Natural killer cell (primary cell): ENCODE data around the gene GTF3C2. TPM values are rescaled to one million over a fixed set of nuclear protein-coding genes. Genes with fewer than 3 reads are reported as not detected.

Experiments used
- ATAC-seq, 3 donors: fragments of 150-1000 bp in 2 of 3; fragments of 200-7000 bp in 1 of 3; cut with Tn5 transposase; 1 replicate in 1 of 3; 2 replicates in 2 of 3; pipeline ENCODE4 v1.10.0; 2021; ENCODE audit warnings: mild to moderate bottlenecking in 2 of 3, moderate library complexity in 2 of 3
- DNase-seq, 2 donors: peaks; one replicate each; pipeline versions ENCODE4 v3.0.0 to v3.0.0-alpha.2; 2013 to 2021; ENCODE audit warnings: mixed read lengths in 1 of 2
- H3K27ac ChIP-seq: one replicate; pipeline ENCODE4 v1.5.1; 2013; ENCODE audit warnings: mild to moderate bottlenecking, low read length
- H3K27me3 ChIP-seq: one replicate; pipeline ENCODE4 v1.6.1; 2013; ENCODE audit warnings: low read length; ENCODE audit not compliant: control insufficient read depth, insufficient read depth
- H3K36me3 ChIP-seq: one replicate; pipeline ENCODE4 v1.6.1; 2013; ENCODE audit warnings: low read length; ENCODE audit not compliant: control insufficient read depth, insufficient read depth
- H3K4me1 ChIP-seq: one replicate; pipeline ENCODE4 v1.6.1; 2013; ENCODE audit warnings: low read length; ENCODE audit not compliant: control insufficient read depth, insufficient read depth
- H3K4me3 ChIP-seq: one replicate; pipeline ENCODE4 v1.5.1; 2013; ENCODE audit warnings: low read length
- H3K9me3 ChIP-seq: one replicate; pipeline ENCODE4 v1.6.1; 2013; ENCODE audit warnings: low read length; ENCODE audit not compliant: control insufficient read depth, insufficient read depth
- H3K27ac Mint-ChIP-seq, 2 donors: one replicate each; pipeline ENCODE4 v1.8.0; 2022; ENCODE audit warnings: mild to moderate bottlenecking in 2 of 2, mixed read lengths in 2 of 2, moderate library complexity in 1 of 2
- H3K27me3 Mint-ChIP-seq, 2 donors: one replicate each; pipeline ENCODE4 v1.8.0; 2022; ENCODE audit warnings: low read depth in 2 of 2, mixed read lengths in 2 of 2
- H3K36me3 Mint-ChIP-seq: one replicate; pipeline ENCODE4 v1.8.0; 2022; ENCODE audit warnings: mixed read lengths
- H3K4me1 Mint-ChIP-seq, 2 donors: one replicate each; pipeline ENCODE4 v1.8.0; 2022; ENCODE audit warnings: mixed read lengths in 2 of 2
- H3K4me3 Mint-ChIP-seq: one replicate; pipeline ENCODE4 v1.8.0; 2022; ENCODE audit warnings: mild to moderate bottlenecking, moderate library complexity, mixed read lengths
- H3K9me3 Mint-ChIP-seq, 2 donors: one replicate each; pipeline ENCODE4 v1.8.0; 2022; ENCODE audit warnings: mixed read lengths in 2 of 2
- WGBS: methylation state at CpG from one replicate; pipeline ENCODE4 v1.1.7; 2013; ENCODE audit warnings: missing lambda C conversion rate; ENCODE audit not compliant: insufficient coverage; 5-methylcytosine and 5-hydroxymethylcytosine counted together
- intact Hi-C: fragments of 100-400 bp; cut with micrococcal nuclease; formaldehyde crosslinking; loops from one replicate; pipeline ENCODE4 v1.14.2; 2022
- total RNA-seq, 4 donors: library from RNA; stranded (reverse); fragments of 120-200 nt in 1 of 4; gene quantifications; one replicate each; pipeline versions ENCODE4 v1.2.3 to v1.2.4, GENCODE V29; 2013 to 2022
- TF ChIP-seq, protein P1 (sequence below): fragments of 200-600 bp; IDR thresholded peaks from one replicate; pipeline ENCODE4 v1.8.0; 2022; ENCODE audit warnings: antibody characterized with exemption

Gene GTF3C2
- total RNA-seq, result 10 to 100 TPM; 56.1 to 68.7 (median 59.7) TPM
- total RNA-seq (2013), result 48.2 TPM

DNA sequence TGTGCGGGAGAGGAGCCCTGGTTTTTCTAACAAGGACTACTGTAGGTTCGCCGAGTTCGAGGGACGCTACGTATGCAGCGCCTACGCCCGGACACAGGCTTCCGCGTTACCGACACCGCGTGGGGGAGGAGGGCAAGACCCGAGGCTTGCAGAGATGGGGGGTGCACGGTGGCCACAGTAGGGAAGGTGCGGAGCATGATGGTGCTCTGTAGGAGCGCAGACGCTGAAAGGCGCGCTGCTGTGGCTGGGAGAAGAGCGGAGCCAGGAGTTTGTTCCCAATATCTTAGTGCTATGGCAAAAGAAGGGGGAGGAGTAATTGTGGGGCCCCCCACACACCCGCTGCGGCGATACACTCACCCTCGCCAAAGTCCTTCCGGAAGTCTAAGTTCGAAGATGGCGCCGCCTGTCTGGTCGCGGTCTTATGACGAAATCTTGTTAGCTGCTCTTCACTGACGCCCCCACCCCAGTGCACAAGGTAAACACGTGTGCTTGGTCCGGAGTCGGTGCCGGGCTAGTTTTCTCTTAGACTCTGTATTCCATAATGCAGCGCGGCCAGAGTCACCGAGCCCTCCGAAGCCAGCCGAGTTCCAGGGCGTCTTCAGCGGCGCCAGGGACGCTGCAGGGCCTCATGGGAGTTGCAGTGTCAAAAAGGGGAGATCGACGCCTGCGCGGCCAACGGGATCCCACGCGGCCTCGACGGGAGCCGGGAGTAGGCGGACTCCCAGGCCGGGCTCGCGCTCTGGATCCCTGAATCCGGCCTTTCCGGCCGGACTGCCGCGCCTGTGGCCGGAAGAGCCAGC, at the start of gene GTF3C2:
TSS of gene GTF3C2 (minus strand) at position 383 of the 800 bp plus-strand sequence. CDS start 13,210 bp downstream, outside the sequence.
- under 1% methylated on average over 67 of the region's 67 CpGs for WGBS
- Mint-ChIP-seq H3K4me1 (peaks cover 41 to 45% of the 10 kb centered on the region in 2 donors), H3K4me3 (peak within 1 kb of the TSS; percentile 99), H3K27me3 (no peaks in the 10 kb centered on the region), H3K9me3 (no peaks in the 10 kb centered on the region), H3K27ac (peak within 1 kb of the TSS; percentile 98 to 100), H3K36me3 (no peaks in the 10 kb centered on the region)
- H3K4me1 ChIP-seq, result peaks cover 25% of the 10 kb centered on the region
- DNase-seq, result peak; percentile 89 to 97
- intact Hi-C loops, result loop anchor here (1.0 to 5.0 kb wide), 5 partner anchors 14 to 144 kb away; partner anchors contain the start of genes ATRAID, EIF2B4, IFT172 and MPV17
- H3K36me3 ChIP-seq, result no peaks in the 10 kb centered on the region
- TF ChIP-seq, protein P1, sequence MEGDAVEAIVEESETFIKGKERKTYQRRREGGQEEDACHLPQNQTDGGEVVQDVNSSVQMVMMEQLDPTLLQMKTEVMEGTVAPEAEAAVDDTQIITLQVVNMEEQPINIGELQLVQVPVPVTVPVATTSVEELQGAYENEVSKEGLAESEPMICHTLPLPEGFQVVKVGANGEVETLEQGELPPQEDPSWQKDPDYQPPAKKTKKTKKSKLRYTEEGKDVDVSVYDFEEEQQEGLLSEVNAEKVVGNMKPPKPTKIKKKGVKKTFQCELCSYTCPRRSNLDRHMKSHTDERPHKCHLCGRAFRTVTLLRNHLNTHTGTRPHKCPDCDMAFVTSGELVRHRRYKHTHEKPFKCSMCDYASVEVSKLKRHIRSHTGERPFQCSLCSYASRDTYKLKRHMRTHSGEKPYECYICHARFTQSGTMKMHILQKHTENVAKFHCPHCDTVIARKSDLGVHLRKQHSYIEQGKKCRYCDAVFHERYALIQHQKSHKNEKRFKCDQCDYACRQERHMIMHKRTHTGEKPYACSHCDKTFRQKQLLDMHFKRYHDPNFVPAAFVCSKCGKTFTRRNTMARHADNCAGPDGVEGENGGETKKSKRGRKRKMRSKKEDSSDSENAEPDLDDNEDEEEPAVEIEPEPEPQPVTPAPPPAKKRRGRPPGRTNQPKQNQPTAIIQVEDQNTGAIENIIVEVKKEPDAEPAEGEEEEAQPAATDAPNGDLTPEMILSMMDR, result no peak
- peak within 1 kb of the TSS; percentile 96 for H3K27ac ChIP-seq
- H3K27me3 ChIP-seq, result no peaks in the 10 kb centered on the region
- ATAC-seq, result peak; percentile 82 to 92 (median 83)
- H3K9me3 ChIP-seq, result no peaks in the 10 kb centered on the region
- peak within 1 kb of the TSS; percentile 72 for H3K4me3 ChIP-seq

DNA sequence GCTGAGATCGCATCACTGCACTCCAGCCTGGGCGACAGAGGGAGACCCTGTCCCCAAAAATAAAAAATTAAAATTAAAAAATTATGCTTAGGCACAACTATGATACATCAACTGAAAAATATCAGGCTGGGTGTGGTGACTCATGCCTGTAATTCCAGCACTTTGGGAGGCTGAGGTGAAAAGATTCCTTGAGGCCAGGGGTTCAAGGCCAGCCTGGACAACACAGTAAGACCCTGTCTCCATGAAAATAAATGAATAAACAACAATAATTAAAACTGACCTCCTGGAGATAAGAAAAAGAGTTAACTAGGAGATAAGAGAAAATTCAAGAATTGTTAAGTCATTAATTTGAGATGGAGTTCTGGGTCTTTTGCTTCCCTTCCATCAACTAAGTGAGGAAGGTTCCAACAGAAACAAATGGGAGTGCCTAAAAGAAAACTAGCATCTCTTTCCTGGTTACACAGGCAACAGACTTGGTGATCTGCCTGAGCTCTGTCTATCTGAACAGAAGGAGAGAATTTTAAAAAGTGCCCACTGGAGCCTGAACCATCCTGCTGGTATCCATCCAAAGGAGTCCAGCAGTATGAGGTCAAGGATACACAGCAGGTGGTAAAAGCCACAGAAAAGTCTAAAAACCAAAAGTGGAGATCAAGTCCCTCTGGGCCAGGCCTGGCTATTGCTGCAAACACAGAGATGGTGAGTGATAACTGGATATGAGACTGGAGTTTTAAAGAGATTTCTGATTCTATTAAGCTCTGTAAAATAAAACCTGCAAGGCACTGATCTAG, 44.0 kb upstream of the GTF3C2 start:
- 100% methylated on average over 1 of the region's 2 CpGs for WGBS
- H3K9me3 Mint-ChIP-seq, result no peaks in the 10 kb centered on the region
- Histone ChIP-seq H3K4me3 (no peak overlapping the region), H3K27ac (no peak overlapping the region), H3K4me1 (no peaks in the 10 kb centered on the region), H3K36me3 (peaks cover 2% of the 10 kb centered on the region), H3K27me3 (no peaks in the 10 kb centered on the region), H3K9me3 (no peaks in the 10 kb centered on the region)
- no peak overlapping the region for H3K4me3 Mint-ChIP-seq
- H3K36me3 Mint-ChIP-seq, result no peaks in the 10 kb centered on the region
- peak overlapping the region; percentile 4 to 81 for H3K27ac Mint-ChIP-seq
- ATAC-seq, result no peak
- no peaks in the 10 kb centered on the region for H3K27me3 Mint-ChIP-seq
- TF ChIP-seq, protein P1, result no peak
- no peak for DNase-seq
- intact Hi-C loops, result no loop called here
- peaks cover 24 to 27% of the 10 kb centered on the region in 2 donors for H3K4me1 Mint-ChIP-seq

- no peaks in the 10 kb centered on the region for H3K9me3 ChIP-seq
- Mint-ChIP-seq H3K36me3 (no peaks in the 10 kb centered on the region), H3K4me1 (peaks cover 24 to 29% of the 10 kb centered on the region in 2 donors), H3K27ac (peak overlapping the region in 1 of 2 donors; percentile 52), H3K27me3 (no peaks in the 10 kb centered on the region), H3K4me3 (no peak overlapping the region), H3K9me3 (no peaks in the 10 kb centered on the region)
- H3K4me3 ChIP-seq, result no peak overlapping the region
- WGBS, result 91% methylated on average over 5 of the region's 5 CpGs
- H3K27ac ChIP-seq, result no peak overlapping the region
- intact Hi-C loops, result no loop called here
- H3K36me3 ChIP-seq, result peaks cover 2% of the 10 kb centered on the region
- TF ChIP-seq, protein P1, result no peak
- no peaks in the 10 kb centered on the region for H3K4me1 ChIP-seq
- DNase-seq (no peak), ATAC-seq (no peak)
- no peaks in the 10 kb centered on the region for H3K27me3 ChIP-seq
Measured at GRCh38 chr2:27398962-27399361, 42.4 kb upstream of the GTF3C2 start.
